Neural cell (in vitro differentiated cells): ENCODE results near the gene ANGPTL3. TPM values are rescaled to one million over a fixed set of nuclear protein-coding genes. Genes with fewer than 3 reads are reported as not detected.

ENCODE experiments used
- H2AFZ ChIP-seq: fragments of 200-600, 300-800 bp; sonication (generic), shearing (Covaris generic); 2 replicates; pipeline ENCODE4 v1.6.0; 2014; ENCODE audit warnings: low read depth, mild to moderate bottlenecking, antibody characterized with exemption, low read length, moderate library complexity
- H3F3A ChIP-seq: fragments of 200-600 bp; shearing (Covaris generic); 2 replicates; pipeline ENCODE4 v1.6.1; 2016; ENCODE audit warnings: mild to moderate bottlenecking, moderate library complexity, mixed read lengths, antibody characterized with exemption, low read length; ENCODE audit not compliant: insufficient read depth, poor library complexity, severe bottlenecking
- H3K27ac ChIP-seq: fragments of 200-600, 300-800 bp; sonication (generic), shearing (Covaris generic); 2 replicates; pipeline ENCODE4 v1.5.1; 2014; ENCODE audit warnings: mild to moderate bottlenecking, low read length, moderate library complexity
- H3K27me3 ChIP-seq: fragments of 300-800, 200-600 bp; sonication (generic), shearing (Covaris generic); 2 replicates; pipeline ENCODE4 v1.6.0; 2014; ENCODE audit warnings: mild to moderate bottlenecking, low read depth, low read length, moderate library complexity; ENCODE audit not compliant: insufficient read depth
- H3K36me3 ChIP-seq: fragments of 300-800, 200-600 bp; sonication (generic), shearing (Covaris generic); 2 replicates; pipeline ENCODE4 v1.5.1; 2014; ENCODE audit warnings: mild to moderate bottlenecking, antibody characterized with exemption, low read length, moderate library complexity; ENCODE audit not compliant: insufficient read depth
- H3K4me2 ChIP-seq: fragments of 300-800, 200-600 bp; sonication (generic), shearing (Covaris generic); 2 replicates; pipeline ENCODE4 v1.6.0; 2014; ENCODE audit warnings: mild to moderate bottlenecking, low read length
- H3K4me3 ChIP-seq: fragments of 300-800, 200-600 bp; sonication (generic), shearing (Covaris generic); 2 replicates; pipeline ENCODE4 v1.5.1; 2014; ENCODE audit warnings: mild to moderate bottlenecking, low read length, moderate library complexity
- H3K79me2 ChIP-seq: fragments of 200-600 bp; shearing (Covaris generic); replicated peaks from 2 replicates; pipeline ENCODE4 v1.6.0; 2014; ENCODE audit warnings: mild to moderate bottlenecking, low read length, moderate library complexity; ENCODE audit not compliant: insufficient read depth
- H3K9ac ChIP-seq: fragments of 300-800, 200-600 bp; sonication (generic), shearing (Covaris generic); 2 replicates; pipeline ENCODE4 v1.6.1; 2016; ENCODE audit warnings: mild to moderate bottlenecking, low read length, mixed read lengths
- H3K9me2 ChIP-seq: fragments of 200-600 bp; shearing (Covaris generic); 2 replicates; pipeline ENCODE4 v1.6.1; 2016; ENCODE audit warnings: mild to moderate bottlenecking, low read length, mixed read lengths; ENCODE audit not compliant: insufficient read depth
- H3K9me3 ChIP-seq: fragments of 200-600, 300-800 bp; sonication (generic), shearing (Covaris generic); 2 replicates; pipeline ENCODE4 v1.6.1; 2016; ENCODE audit warnings: mild to moderate bottlenecking, mixed run types, low read length, moderate library complexity, mixed read lengths
- H4K20me1 ChIP-seq: fragments of 200-600 bp; shearing (Covaris generic); 2 replicates; pipeline ENCODE4 v1.6.1; 2016; ENCODE audit warnings: mild to moderate bottlenecking, mixed run types; ENCODE audit not compliant: insufficient read depth
- EP300 ChIP-seq: fragments of 450-650 bp; conservative IDR thresholded peaks from 2 replicates; pipeline ENCODE4 v1.6.1; 2014; ENCODE audit warnings: antibody characterized with exemption, mild to moderate bottlenecking, moderate library complexity; ENCODE audit not compliant: poor library complexity, severe bottlenecking
- EZH2 ChIP-seq: fragments of 200-600, 300-800 bp; shearing (Covaris generic), sonication (generic); IDR thresholded peaks from 2 replicates; pipeline ENCODE4 v1.6.1; 2014; ENCODE audit warnings: antibody characterized with exemption, low read length, borderline replicate concordance, mild to moderate bottlenecking; ENCODE audit not compliant: insufficient read depth, poor library complexity, severe bottlenecking
- MXI1 ChIP-seq: fragments of 450-650 bp; conservative IDR thresholded peaks from 2 replicates; pipeline ENCODE4 v1.6.1; 2014; ENCODE audit warnings: antibody characterized with exemption, mild to moderate bottlenecking; ENCODE audit not compliant: poor library complexity, severe bottlenecking
- POLR2AphosphoS5 ChIP-seq: IDR thresholded peaks from 2 replicates; pipeline ENCODE4 v1.6.1; 2012
- RAD21 ChIP-seq: fragments of 450-650 bp; conservative IDR thresholded peaks from 2 replicates; pipeline ENCODE4 v1.6.1; 2014; ENCODE audit warnings: antibody characterized with exemption, mild to moderate bottlenecking, moderate library complexity
- SMC3 ChIP-seq: fragments of 450-650 bp; conservative IDR thresholded peaks from 2 replicates; pipeline ENCODE4 v1.6.1; 2014; ENCODE audit warnings: antibody characterized with exemption, mild to moderate bottlenecking, moderate library complexity; ENCODE audit not compliant: poor library complexity
- TAF1 ChIP-seq: IDR thresholded peaks from 2 replicates; pipeline ENCODE4 v1.6.1; 2012; ENCODE audit warnings: low read depth
- polyA plus RNA-seq: library from polyadenylated mRNA; depleted of rRNA; stranded (reverse); fragments of >200 nt; gene quantifications from 2 replicates; pipeline ENCODE4 v1.2.3, GENCODE V29; 2014
- TF ChIP-seq, protein P1 (sequence below): IDR thresholded peaks from 2 replicates; pipeline ENCODE4 v1.6.1; 2012; ENCODE audit warnings: borderline replicate concordance
- TF ChIP-seq, protein P2 (sequence below): fragments of 450-650 bp; IDR thresholded peaks from 2 replicates; pipeline ENCODE4 v1.5.1; 2014; ENCODE audit warnings: antibody characterized with exemption, mild to moderate bottlenecking, moderate library complexity; ENCODE audit not compliant: poor library complexity, severe bottlenecking

ANGPTL3 gene
- polyA plus RNA-seq, 1 donor from 2014 or later: not detected

DNA sequence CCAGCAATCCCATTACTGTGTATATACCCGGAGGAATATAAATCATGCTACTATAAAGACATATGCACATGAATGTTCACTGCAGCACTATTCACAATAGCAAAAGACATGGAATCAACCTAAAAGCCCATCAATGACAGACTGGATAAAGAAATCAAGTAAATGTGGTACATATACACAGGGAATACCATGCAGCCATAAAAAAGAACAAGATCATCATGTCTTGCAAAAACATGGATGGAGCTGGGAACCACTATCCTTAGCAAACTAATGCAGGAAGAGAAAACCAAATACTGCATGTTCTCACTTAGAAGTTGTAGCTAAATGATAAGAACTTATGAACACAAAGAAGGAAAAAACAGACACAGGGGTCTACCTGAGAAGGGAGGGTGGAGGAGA, 6.4 kb upstream of the ANGPTL3 start:
- H3K4me2 ChIP-seq: no peak overlapping the region
- no peak overlapping the region for H2AFZ ChIP-seq
- H3K9ac ChIP-seq: no peak overlapping the region
- TF ChIP-seq, protein P1, sequence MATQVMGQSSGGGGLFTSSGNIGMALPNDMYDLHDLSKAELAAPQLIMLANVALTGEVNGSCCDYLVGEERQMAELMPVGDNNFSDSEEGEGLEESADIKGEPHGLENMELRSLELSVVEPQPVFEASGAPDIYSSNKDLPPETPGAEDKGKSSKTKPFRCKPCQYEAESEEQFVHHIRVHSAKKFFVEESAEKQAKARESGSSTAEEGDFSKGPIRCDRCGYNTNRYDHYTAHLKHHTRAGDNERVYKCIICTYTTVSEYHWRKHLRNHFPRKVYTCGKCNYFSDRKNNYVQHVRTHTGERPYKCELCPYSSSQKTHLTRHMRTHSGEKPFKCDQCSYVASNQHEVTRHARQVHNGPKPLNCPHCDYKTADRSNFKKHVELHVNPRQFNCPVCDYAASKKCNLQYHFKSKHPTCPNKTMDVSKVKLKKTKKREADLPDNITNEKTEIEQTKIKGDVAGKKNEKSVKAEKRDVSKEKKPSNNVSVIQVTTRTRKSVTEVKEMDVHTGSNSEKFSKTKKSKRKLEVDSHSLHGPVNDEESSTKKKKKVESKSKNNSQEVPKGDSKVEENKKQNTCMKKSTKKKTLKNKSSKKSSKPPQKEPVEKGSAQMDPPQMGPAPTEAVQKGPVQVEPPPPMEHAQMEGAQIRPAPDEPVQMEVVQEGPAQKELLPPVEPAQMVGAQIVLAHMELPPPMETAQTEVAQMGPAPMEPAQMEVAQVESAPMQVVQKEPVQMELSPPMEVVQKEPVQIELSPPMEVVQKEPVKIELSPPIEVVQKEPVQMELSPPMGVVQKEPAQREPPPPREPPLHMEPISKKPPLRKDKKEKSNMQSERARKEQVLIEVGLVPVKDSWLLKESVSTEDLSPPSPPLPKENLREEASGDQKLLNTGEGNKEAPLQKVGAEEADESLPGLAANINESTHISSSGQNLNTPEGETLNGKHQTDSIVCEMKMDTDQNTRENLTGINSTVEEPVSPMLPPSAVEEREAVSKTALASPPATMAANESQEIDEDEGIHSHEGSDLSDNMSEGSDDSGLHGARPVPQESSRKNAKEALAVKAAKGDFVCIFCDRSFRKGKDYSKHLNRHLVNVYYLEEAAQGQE: no peak
- no peak for TF ChIP-seq SMC3
- TF ChIP-seq, protein P2, sequence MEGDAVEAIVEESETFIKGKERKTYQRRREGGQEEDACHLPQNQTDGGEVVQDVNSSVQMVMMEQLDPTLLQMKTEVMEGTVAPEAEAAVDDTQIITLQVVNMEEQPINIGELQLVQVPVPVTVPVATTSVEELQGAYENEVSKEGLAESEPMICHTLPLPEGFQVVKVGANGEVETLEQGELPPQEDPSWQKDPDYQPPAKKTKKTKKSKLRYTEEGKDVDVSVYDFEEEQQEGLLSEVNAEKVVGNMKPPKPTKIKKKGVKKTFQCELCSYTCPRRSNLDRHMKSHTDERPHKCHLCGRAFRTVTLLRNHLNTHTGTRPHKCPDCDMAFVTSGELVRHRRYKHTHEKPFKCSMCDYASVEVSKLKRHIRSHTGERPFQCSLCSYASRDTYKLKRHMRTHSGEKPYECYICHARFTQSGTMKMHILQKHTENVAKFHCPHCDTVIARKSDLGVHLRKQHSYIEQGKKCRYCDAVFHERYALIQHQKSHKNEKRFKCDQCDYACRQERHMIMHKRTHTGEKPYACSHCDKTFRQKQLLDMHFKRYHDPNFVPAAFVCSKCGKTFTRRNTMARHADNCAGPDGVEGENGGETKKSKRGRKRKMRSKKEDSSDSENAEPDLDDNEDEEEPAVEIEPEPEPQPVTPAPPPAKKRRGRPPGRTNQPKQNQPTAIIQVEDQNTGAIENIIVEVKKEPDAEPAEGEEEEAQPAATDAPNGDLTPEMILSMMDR: no peak
- TF ChIP-seq TAF1: no peak
- no peak for TF ChIP-seq EP300
- TF ChIP-seq RAD21: no peak
- no peak for TF ChIP-seq MXI1
- no peak for TF ChIP-seq EZH2
- TF ChIP-seq POLR2AphosphoS5: no peak
- H3K9me3 ChIP-seq: no peaks in the 10 kb centered on the region
- no peaks in the 10 kb centered on the region for H3F3A ChIP-seq
- no peaks in the 10 kb centered on the region for H3K79me2 ChIP-seq
- H3K36me3 ChIP-seq: no peaks in the 10 kb centered on the region
- H3K4me3 ChIP-seq: no peak overlapping the region
- H3K9me2 ChIP-seq: no peaks in the 10 kb centered on the region
- H4K20me1 ChIP-seq: no peaks in the 10 kb centered on the region
- H3K27ac ChIP-seq: no peak overlapping the region
- H3K27me3 ChIP-seq: no peaks in the 10 kb centered on the region

DNA sequence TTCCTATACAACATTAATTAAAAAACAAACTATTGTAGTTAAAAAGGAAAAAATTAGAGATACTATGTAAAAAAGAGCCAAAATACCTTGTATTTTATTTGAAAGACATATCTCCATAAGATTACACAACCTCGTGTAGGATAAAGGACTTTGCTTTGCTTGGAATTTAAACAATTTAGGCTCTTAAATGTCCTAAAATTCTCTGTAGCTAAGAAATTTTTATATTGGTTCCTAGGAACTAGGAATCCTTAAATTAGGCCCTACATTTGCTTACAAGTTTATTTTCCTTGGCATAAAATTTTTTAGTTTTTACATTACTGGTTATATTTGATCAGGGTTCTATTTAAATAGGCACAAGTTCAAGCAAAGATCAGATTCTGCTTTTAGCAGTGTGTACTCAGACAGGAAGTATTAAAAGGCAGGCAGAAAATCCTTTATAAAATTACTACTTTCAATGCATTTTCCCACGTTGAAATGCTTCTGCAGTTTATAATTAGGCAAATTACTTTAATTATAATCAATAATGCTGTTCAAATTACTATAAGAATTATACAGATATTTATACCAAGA, 3.4 kb upstream of the ANGPTL3 start:
- TF ChIP-seq EZH2: no peak
- TF ChIP-seq MXI1: no peak
- no peak for TF ChIP-seq RAD21
- TF ChIP-seq, protein P2: no peak
- Histone ChIP-seq H2AFZ (no peak overlapping the region), H3F3A (no peaks in the 10 kb centered on the region), H3K9ac (no peak overlapping the region), H3K4me3 (no peak overlapping the region), H3K9me2 (no peaks in the 10 kb centered on the region), H3K4me2 (no peak overlapping the region), H3K79me2 (no peaks in the 10 kb centered on the region), H3K27me3 (no peaks in the 10 kb centered on the region), H3K36me3 (peaks cover 5% of the 10 kb centered on the region), H4K20me1 (no peaks in the 10 kb centered on the region), H3K9me3 (no peaks in the 10 kb centered on the region), H3K27ac (no peak overlapping the region)
